GM18498 (cell line): Measurements from ENCODE around the gene SLIT3.

ENCODE experiments used
- ATAC-seq: cut with Tn5 transposase; IDR thresholded peaks from one replicate; pipeline ENCODE4 v1.9.1; 2021; ENCODE audit warnings: mild to moderate bottlenecking, moderate library complexity; ENCODE audit not compliant: unreplicated experiment

Gene SLIT3

GRCh38 chr5:168908207-168908606 lies 392.7 kb downstream of the SLIT3 start:
- ATAC-seq = no peak

GRCh38 chr5:168903061-168903460 lies 397.9 kb downstream of the SLIT3 start:
- ATAC-seq = no peak

DNA sequence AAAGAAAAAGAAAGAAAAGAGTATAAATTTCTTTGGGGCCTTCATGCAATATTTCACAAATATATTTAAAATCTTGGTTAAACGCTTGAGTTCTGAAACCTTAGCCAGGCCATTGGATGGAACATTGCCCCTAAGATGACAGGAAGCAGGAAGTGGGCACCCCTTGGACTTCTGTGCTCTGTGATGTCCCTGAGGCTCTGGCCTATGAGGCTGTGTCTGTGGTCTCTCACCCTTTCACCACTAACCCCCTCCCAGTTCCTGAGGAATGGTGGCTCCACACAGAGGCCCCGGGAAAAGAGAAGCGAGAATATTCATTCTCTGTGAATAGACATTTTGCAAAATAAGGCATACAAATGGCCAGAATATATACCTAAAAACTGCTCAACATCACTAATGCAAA lies 401.3 kb downstream of the SLIT3 start:
- no peak for ATAC-seq

DNA sequence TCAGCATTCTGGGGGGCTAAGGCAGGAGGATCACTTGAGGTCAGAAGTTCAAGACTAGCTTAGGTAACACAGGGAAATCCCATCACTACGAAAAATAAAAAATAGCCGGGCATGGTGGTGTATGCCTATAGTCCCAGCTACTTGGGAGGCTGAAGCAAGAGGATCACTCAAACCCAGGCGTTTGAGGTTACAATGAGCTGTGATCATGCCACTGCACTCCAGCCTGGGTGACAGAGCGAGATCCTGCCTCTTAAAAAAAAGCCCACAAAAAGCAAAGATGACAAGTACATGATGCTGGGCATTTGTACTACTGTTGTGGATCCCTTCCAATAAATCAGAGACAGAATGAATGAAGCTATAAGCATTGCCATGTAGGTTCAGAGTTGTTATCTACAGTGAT lies 401.7 kb downstream of the SLIT3 start:
- no peak for ATAC-seq

DNA sequence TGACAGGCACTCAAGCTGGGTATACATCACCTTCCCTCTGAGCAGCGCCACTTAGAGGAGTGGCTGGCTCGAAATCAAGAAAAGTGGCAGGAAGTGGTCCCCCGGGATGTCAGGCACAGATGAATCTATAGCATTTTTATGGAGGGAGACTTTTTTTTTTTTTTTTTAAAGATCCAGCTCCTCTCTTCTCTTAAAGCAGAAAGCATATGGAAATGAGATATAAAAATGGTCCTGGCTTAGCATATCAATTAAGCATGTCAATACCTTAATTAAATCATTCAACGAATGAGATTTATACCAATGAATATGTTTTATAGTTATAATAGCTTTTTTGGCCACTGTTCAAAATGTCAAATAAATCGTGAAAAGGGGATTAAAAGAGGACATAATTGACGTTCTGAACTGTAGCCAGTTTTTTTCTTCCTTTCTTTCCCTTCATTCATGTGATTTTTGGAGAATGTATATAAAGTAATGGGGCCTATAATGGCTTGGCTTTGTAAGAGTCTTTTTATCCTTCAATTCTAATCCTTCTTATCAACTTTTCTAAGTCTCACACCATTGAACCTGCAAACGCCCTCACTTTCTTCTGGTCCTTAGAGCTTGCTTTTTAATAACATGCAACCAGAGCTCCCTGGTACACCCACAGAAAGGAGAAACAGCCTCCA lies 402.6 kb downstream of the SLIT3 start:
- ATAC-seq = no peak

- no peak for ATAC-seq
These were observed 403.4 kb downstream of the SLIT3 start for GRCh38 chr5:168897387-168898122.

DNA sequence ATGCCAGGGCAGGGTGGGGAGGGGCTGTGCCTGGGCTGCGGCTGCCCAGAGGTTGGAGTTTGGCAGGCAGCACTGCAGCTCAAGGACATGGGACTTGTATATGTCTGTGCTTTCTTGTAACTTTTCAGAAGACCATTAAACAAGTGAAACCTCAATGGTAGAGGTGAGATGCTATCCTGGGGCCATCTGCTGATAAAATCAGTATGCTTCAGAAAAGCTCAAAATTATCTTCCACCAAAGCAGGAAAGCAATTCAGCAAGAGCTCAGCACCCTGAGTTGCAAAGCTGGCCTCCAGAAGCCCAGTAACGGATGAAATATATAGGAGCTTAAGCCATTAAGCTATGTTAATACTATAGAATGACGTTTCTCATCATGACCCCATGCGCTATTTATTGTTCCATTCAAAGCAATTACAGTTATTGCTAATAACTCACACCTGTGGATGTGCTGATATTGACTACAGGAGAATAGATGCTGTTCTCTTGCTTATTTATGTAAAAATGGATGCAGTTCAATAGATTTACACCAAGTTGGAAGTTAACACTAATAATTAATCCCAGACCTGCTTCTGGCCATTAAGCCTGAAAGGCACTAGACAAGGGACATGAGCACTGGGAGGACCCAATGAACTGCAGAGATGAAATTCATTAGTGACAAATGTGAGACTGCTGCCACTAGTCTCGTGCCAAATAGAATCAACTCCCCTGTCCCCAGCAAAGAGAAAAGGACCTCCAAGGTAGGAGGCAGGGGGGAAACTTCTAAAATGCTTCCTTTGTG lies 405.5 kb downstream of the SLIT3 start:
- no peak for ATAC-seq

- ATAC-seq = no peak
These were observed 407.7 kb downstream of the SLIT3 start for GRCh38 chr5:168893283-168893682.

DNA sequence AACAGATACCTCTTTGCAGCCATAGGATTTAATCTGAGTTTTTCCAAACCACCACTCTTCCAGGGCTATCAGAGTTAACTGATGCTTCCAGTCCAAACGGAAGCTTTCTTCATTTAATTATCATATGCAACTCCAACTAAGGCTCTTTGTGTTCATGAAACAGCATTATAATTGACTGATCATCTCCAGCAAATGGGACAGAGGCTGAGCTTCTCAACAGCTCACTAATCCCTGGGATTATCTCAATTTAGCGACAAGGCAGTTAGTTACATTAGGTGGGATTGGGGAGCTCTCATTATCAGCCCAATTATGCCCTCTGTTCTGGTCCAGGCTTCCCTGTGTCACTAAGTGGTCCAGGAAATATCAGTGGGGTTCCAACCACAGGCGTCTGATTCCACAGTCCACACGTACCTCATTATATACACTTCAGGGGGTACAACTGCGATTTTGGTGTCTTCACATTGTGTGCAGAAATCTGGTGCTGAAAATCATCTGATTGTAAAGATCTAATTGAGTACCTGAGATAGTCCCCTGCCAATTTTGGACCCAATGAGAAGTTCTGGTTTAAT lies 408.2 kb downstream of the SLIT3 start:
- ATAC-seq = no peak

- ATAC-seq = no peak
These were observed 409.8 kb downstream of the SLIT3 start for GRCh38 chr5:168890816-168891812.

GRCh38 chr5:168889039-168889438 lies 411.9 kb downstream of the SLIT3 start:
- ATAC-seq = no peak

- ATAC-seq = no peak
These were observed 413.0 kb downstream of the SLIT3 start for GRCh38 chr5:168887931-168888330.

- ATAC-seq = no peak
These were observed 414.8 kb downstream of the SLIT3 start for GRCh38 chr5:168886157-168886556.

DNA sequence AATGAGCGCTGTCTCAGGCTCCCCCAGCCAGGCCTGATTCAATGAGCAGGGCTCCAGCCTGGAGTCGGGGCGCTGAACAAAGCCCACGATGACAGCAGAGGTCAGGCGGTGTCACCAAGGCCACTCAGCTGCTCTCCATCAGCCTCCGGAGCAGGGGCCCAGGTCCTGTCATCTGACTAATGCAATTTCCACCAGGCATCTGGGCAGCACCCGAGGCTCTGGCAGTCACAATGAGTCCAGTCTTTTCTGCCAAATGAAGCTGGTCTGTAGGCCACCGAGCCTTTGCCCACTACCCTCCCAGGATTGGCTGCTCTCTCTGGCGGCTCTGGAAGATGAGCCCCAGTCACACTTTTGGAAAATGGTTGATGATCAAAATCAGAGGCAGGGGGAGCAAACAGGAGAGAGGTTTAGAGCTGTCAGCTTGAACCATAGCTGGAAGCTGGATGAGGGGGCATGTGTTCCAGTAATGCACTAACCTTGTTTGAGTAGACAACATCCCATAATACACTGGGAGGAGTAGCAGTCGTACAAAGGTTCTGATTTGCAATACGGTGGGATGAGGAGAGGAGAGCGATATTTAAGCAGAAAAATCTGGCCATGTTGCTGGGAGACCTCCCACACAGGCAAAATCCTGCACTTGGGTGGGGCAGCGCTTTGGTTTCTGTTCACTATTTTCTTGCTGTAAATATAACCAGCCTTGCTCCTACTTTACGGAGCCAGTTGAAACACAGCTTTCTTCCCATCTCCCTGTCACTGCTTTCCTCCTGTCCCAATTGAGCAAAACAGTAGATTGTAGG lies 415.4 kb downstream of the SLIT3 start:
- ATAC-seq = no peak

- ATAC-seq = no peak
These were observed 416.9 kb downstream of the SLIT3 start for GRCh38 chr5:168883991-168884390.

- ATAC-seq = no peak
These were observed 417.6 kb downstream of the SLIT3 start for GRCh38 chr5:168883281-168883741.

- no peak for ATAC-seq
These were observed 418.7 kb downstream of the SLIT3 start for GRCh38 chr5:168882283-168882682.

GRCh38 chr5:168881427-168882149 lies 419.4 kb downstream of the SLIT3 start:
- no peak for ATAC-seq

- peak; percentile 93 for ATAC-seq
These were observed 421.0 kb downstream of the SLIT3 start for GRCh38 chr5:168879929-168880328.
